Measurements from ENCODE around the gene TBXA2R.

DNA sequence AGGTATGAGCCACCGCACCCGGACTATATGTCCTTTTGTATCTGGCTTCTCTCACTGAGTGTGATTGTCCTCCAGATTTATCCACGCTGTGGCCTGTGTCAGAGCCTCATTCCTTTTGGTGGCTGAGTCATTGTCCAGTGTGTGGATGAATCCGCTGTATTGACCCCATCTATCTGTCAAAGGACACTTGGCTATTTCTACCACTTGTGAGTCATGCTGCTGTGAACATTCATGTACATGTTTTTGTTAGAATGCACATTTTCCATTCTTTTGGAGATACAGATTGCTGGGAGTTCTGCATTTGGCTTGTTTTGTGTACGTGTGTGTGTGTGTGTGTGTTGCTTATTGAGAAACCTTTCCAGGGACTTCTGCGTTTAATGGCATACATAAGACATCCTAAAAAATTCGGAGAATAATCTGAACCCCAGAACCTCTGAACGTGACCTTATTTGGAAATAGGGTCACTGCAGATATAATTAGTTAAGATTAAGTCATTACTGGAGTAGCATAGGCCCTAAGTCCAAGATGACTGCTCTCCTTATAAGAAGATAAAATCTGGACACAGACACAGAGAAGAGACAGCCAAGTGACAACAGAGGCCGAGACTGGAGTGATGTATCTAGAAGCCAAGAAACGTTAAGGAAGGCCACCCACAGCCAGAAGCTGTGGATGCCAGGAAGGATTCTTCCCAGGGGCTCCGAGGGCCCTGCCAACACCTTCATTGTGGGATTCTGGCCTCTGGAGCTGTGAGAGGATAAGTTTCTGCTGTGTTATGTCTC, 26.3 kb downstream of the TBXA2R start:
- no peak for TF ChIP-seq MAFK (IDR thresholded peaks at IDR 0.05; ENCODE audit: low read depth, low read length)
- TF ChIP-seq ZNF274 (IDR thresholded peaks at IDR 0.05; ENCODE audit: borderline replicate concordance, extremely low read depth, low read length) = no peak
- TF ChIP-seq, protein P1, sequence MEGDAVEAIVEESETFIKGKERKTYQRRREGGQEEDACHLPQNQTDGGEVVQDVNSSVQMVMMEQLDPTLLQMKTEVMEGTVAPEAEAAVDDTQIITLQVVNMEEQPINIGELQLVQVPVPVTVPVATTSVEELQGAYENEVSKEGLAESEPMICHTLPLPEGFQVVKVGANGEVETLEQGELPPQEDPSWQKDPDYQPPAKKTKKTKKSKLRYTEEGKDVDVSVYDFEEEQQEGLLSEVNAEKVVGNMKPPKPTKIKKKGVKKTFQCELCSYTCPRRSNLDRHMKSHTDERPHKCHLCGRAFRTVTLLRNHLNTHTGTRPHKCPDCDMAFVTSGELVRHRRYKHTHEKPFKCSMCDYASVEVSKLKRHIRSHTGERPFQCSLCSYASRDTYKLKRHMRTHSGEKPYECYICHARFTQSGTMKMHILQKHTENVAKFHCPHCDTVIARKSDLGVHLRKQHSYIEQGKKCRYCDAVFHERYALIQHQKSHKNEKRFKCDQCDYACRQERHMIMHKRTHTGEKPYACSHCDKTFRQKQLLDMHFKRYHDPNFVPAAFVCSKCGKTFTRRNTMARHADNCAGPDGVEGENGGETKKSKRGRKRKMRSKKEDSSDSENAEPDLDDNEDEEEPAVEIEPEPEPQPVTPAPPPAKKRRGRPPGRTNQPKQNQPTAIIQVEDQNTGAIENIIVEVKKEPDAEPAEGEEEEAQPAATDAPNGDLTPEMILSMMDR (IDR thresholded peaks at IDR 0.05; ENCODE audit: control extremely low read depth in 1 of 3, insufficient read depth in 1 of 3, low read depth in 1 of 3, low read length in 3 of 3) = no peak
- no peak for TF ChIP-seq POLR2A (IDR thresholded peaks at IDR 0.05; ENCODE audit: control extremely low read depth in 1 of 2, low read depth in 2 of 2, low read length in 2 of 2)
- TF ChIP-seq EZH2 (IDR thresholded peaks at IDR 0.05; ENCODE audit: low read depth, low read length, severe bottlenecking) = no peak
- TF ChIP-seq, protein P2, sequence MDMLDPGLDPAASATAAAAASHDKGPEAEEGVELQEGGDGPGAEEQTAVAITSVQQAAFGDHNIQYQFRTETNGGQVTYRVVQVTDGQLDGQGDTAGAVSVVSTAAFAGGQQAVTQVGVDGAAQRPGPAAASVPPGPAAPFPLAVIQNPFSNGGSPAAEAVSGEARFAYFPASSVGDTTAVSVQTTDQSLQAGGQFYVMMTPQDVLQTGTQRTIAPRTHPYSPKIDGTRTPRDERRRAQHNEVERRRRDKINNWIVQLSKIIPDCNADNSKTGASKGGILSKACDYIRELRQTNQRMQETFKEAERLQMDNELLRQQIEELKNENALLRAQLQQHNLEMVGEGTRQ (IDR thresholded peaks at IDR 0.05; ENCODE audit: low read length) = no peak
- TF ChIP-seq JUN (IDR thresholded peaks at IDR 0.05; ENCODE audit: low read depth, low read length) = no peak
